B cell (primary cell): Measurements from ENCODE around the gene CACNA1D. TPM values are rescaled to one million over a fixed set of nuclear protein-coding genes. Genes with fewer than 3 reads are reported as not detected.

Experiments used
- ATAC-seq: fragments of 200-7000 bp; cut with Tn5 transposase; one replicate; pipeline ENCODE4 v1.10.0; 2021; ENCODE audit warnings: low read depth, mild to moderate bottlenecking, moderate number of reproducible peaks, moderate library complexity
- CTCF ChIA-PET: fragments of 350-600 bp; sonication (Branson Sonifier 250); formaldehyde crosslinking; loops from one replicate; lab custom pipeline; 2021; ENCODE audit warnings: antibody characterized with exemption, inconsistent platforms; lab: Charles Lee
- POLR2A ChIA-PET: fragments of 350-600 bp; sonication (Branson Sonifier 250); formaldehyde crosslinking; loops from one replicate; lab custom pipeline; 2021; ENCODE audit warnings: antibody characterized with exemption; lab: Charles Lee
- DNase-seq: peaks from one replicate; pipeline ENCODE4 v3.0.0; 2013
- H2AFZ ChIP-seq: 2 replicates; pipeline ENCODE4 v1.6.1; 2012; ENCODE audit warnings: mild to moderate bottlenecking, low read depth, low read length; ENCODE audit not compliant: insufficient read depth, poor library complexity, severe bottlenecking
- H3K27ac ChIP-seq, 2 donors: 1 replicate in 1 of 2; 2 replicates in 1 of 2; pipeline ENCODE4 v1.5.1; 2012 to 2013; ENCODE audit warnings: low read length in 2 of 2, mild to moderate bottlenecking in 2 of 2, moderate library complexity in 1 of 2
- H3K27me3 ChIP-seq, 4 experiments: fragments of 200-600 bp in 1 of 4; sonication (generic) in 1 of 4; replicated peaks in 1 of 4; 1 replicate in 2 of 4; 2 replicates in 2 of 4; pipeline versions ENCODE4 v1.6.1 to v1.7.0; 2013 to 2016; ENCODE audit warnings: low read length in 3 of 4, mild to moderate bottlenecking in 2 of 4, mixed read lengths in 1 of 4, moderate library complexity in 1 of 4; ENCODE audit not compliant: insufficient read depth in 4 of 4, control insufficient read depth in 3 of 4; ENCODE audit errors: control extremely low read depth in 1 of 4
- H3K36me3 ChIP-seq, 2 experiments: replicated peaks in 1 of 2; 1 replicate in 1 of 2; 2 replicates in 1 of 2; pipeline versions ENCODE4 v1.6.1 to v1.7.1; 2013; ENCODE audit warnings: low read length in 1 of 2; ENCODE audit not compliant: insufficient read depth in 2 of 2, control insufficient read depth in 1 of 2; ENCODE audit errors: control extremely low read depth in 1 of 2, extremely low read depth in 1 of 2
- H3K4me1 ChIP-seq, 2 donors: fragments of 200-600 bp in 1 of 2; sonication (generic) in 1 of 2; 1 replicate in 1 of 2; 2 replicates in 1 of 2; pipeline versions ENCODE4 v1.5.1 to v1.6.1; 2013 to 2017; ENCODE audit warnings: low read length in 2 of 2; ENCODE audit not compliant: control insufficient read depth in 2 of 2, insufficient read depth in 2 of 2
- H3K4me2 ChIP-seq: replicated peaks from 2 replicates; pipeline ENCODE3; 2012; ENCODE audit warnings: mild to moderate bottlenecking, low read depth, low read length; ENCODE audit not compliant: poor library complexity, severe bottlenecking
- H3K4me3 ChIP-seq, 5 experiments: fragments of 200-600 bp in 1 of 5; sonication (generic) in 1 of 5; 1 replicate in 3 of 5; 2 replicates in 2 of 5; pipeline versions ENCODE4 v1.5.1 to v1.7.0; 2011 to 2016; ENCODE audit warnings: low read length in 4 of 5, mild to moderate bottlenecking in 4 of 5, low read depth in 2 of 5, control low read depth in 1 of 5, moderate library complexity in 1 of 5; ENCODE audit not compliant: insufficient read depth in 1 of 5; ENCODE audit errors: control extremely low read depth in 1 of 5, extremely low read depth in 1 of 5
- H3K79me2 ChIP-seq: fragments of 200-600 bp; sonication (generic); one replicate; pipeline ENCODE4 v1.6.0; 2016; ENCODE audit warnings: low read length; ENCODE audit not compliant: control insufficient read depth, insufficient read depth
- H3K9ac ChIP-seq: fragments of 200-600 bp; sonication (generic); 2 replicates; pipeline ENCODE4 v1.6.1; 2017; ENCODE audit warnings: mild to moderate bottlenecking, low read length, moderate library complexity
- H3K9me3 ChIP-seq, 3 donors: one replicate each; pipeline versions ENCODE4 v1.6.1 to v1.7.1; 2013; ENCODE audit warnings: low read length in 2 of 3; ENCODE audit not compliant: control insufficient read depth in 2 of 3, insufficient read depth in 1 of 3; ENCODE audit errors: control extremely low read depth in 1 of 3
- H4K20me1 ChIP-seq: 2 replicates; pipeline ENCODE4 v1.6.0; 2012; ENCODE audit warnings: mild to moderate bottlenecking, low read length; ENCODE audit not compliant: insufficient read depth, control insufficient read depth, poor library complexity, severe bottlenecking
- H3K27ac Mint-ChIP-seq: one replicate; pipeline ENCODE4 v1.8.0; 2021; ENCODE audit warnings: mixed read lengths
- H3K27me3 Mint-ChIP-seq: one replicate; pipeline ENCODE4 v1.8.0; 2021; ENCODE audit warnings: mixed read lengths
- H3K4me1 Mint-ChIP-seq: one replicate; pipeline ENCODE4 v1.8.0; 2021; ENCODE audit warnings: mixed read lengths
- H3K4me3 Mint-ChIP-seq: one replicate; pipeline ENCODE4 v1.8.0; 2021; ENCODE audit warnings: mixed read lengths
- H3K9me3 Mint-ChIP-seq: one replicate; pipeline ENCODE4 v1.8.0; 2022; ENCODE audit warnings: mixed read lengths; ENCODE audit not compliant: insufficient read depth
- EZH2 ChIP-seq: IDR thresholded peaks from 2 replicates; pipeline ENCODE4 v1.6.1; 2012; ENCODE audit warnings: borderline replicate concordance, low read depth, mild to moderate bottlenecking, moderate library complexity, low read length; ENCODE audit not compliant: insufficient read depth, poor library complexity, severe bottlenecking
- WGBS: methylation state at CpG from one replicate; pipeline ENCODE4 v1.1.5; 2013; ENCODE audit warnings: missing lambda C conversion rate; ENCODE audit not compliant: insufficient coverage; 5-methylcytosine and 5-hydroxymethylcytosine counted together
- intact Hi-C: fragments of 100-400 bp; cut with micrococcal nuclease; formaldehyde crosslinking; loops from one replicate; pipeline ENCODE4 v1.10.0; 2022
- polyA plus RNA-seq: library from polyadenylated mRNA; depleted of rRNA; stranded (reverse); fragments of >200 nt; gene quantifications from 2 replicates; pipeline ENCODE4 v1.2.3, GENCODE V29; 2012
- total RNA-seq, 2 donors: library from RNA; stranded (reverse); fragments of 120-200 nt in 1 of 2; gene quantifications; 1 replicate in 1 of 2; 2 replicates in 1 of 2; pipeline versions ENCODE4 v1.2.3 to v1.2.4, GENCODE V29; 2013 to 2022
- TF ChIP-seq, protein P1 (sequence below): fragments of 200-600 bp; IDR thresholded peaks from one replicate; pipeline ENCODE4 v1.8.0; 2022; ENCODE audit warnings: antibody characterized with exemption, mild to moderate bottlenecking

CACNA1D gene
- total and polyA plus RNA-seq, 2 donors (not counting 1 experiment from before 2014, with no cell fraction given) = 0.06 to 0.07 TPM

DNA sequence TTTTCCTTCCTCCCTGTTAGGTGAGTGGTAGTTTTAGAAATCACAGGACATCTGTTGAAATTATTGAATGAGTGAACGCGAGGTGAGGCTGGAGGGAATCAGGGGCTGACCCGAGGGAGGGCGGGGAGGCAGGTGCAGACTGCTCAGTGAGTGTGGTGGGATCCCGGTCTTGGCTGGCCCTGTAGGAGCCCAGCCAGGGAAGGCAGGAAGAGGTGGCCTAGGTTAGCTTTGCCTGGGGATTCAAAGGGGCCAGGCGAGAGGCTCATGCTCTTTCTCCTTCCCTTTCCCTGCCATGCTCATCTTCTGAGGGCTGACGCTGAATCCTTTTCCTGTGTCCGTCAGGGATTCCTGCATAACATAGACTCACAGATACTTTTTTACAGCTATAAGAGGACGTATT lies 15.1 kb downstream of the CACNA1D start:
- peaks cover 0 to 10% (median 4%) of the 10 kb centered on the region in 4 experiments for H3K27me3 ChIP-seq
- Mint-ChIP-seq H3K9me3 (no peaks in the 10 kb centered on the region), H3K4me3 (no peak overlapping the region), H3K27ac (no peak overlapping the region), H3K27me3 (peaks cover 43% of the 10 kb centered on the region), H3K4me1 (no peaks in the 10 kb centered on the region)
- no peak overlapping the region for H3K9ac ChIP-seq
- H4K20me1 ChIP-seq = no peaks in the 10 kb centered on the region
- H3K4me2 ChIP-seq = no peak overlapping the region
- intact Hi-C loops = no loop called here
- H3K9me3 ChIP-seq = no peaks in the 10 kb centered on the region
- TF ChIP-seq, protein P1, sequence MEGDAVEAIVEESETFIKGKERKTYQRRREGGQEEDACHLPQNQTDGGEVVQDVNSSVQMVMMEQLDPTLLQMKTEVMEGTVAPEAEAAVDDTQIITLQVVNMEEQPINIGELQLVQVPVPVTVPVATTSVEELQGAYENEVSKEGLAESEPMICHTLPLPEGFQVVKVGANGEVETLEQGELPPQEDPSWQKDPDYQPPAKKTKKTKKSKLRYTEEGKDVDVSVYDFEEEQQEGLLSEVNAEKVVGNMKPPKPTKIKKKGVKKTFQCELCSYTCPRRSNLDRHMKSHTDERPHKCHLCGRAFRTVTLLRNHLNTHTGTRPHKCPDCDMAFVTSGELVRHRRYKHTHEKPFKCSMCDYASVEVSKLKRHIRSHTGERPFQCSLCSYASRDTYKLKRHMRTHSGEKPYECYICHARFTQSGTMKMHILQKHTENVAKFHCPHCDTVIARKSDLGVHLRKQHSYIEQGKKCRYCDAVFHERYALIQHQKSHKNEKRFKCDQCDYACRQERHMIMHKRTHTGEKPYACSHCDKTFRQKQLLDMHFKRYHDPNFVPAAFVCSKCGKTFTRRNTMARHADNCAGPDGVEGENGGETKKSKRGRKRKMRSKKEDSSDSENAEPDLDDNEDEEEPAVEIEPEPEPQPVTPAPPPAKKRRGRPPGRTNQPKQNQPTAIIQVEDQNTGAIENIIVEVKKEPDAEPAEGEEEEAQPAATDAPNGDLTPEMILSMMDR = no peak
- TF ChIP-seq EZH2 = no peak
- H3K36me3 ChIP-seq = no peaks in the 10 kb centered on the region
- POLR2A ChIA-PET = no interaction called here
- no peak overlapping the region for H3K4me3 ChIP-seq
- no peak overlapping the region for H2AFZ ChIP-seq
- H3K4me1 ChIP-seq = no peaks in the 10 kb centered on the region
- DNase-seq (no peak), ATAC-seq (no peak)
- H3K79me2 ChIP-seq = no peaks in the 10 kb centered on the region
- H3K27ac ChIP-seq = no peak overlapping the region
- CTCF ChIA-PET = no interaction called here
- WGBS = 91% methylated on average over 6 of the region's 9 CpGs

DNA sequence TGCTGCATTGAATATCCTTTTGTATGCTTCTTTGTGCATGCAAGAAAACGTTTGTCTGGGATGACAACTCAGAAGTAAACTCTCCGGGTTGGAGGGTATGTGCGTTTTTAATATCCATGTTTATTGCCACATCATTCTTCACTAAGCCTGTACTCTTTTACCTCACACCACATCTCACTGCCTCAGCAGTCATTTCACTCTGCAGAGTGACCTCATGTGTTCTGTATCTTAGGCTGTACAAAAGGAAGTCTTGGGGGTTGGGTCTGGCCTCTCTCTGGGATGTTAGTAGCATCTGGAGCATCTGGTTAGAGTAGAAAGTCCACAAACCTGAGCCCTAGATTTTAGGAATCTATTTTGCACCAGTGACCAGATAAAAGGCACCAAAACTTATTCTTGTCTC lies 16.1 kb downstream of the CACNA1D start:
- no peak for ATAC-seq
- no CpG with 5 or more reads among the region's 3 CpGs for WGBS
- no peaks in the 10 kb centered on the region for H3K4me1 Mint-ChIP-seq

More for the DNA sequence above, 16.1 kb downstream of the CACNA1D start:
- no peak overlapping the region for H3K4me3 ChIP-seq
- Mint-ChIP-seq H3K4me3 (no peak overlapping the region), H3K27ac (no peak overlapping the region), H3K27me3 (peaks cover 40% of the 10 kb centered on the region), H3K9me3 (no peaks in the 10 kb centered on the region)
- DNase-seq = no peak
- H3K79me2 ChIP-seq = no peaks in the 10 kb centered on the region
- POLR2A ChIA-PET = no interaction called here
- H3K36me3 ChIP-seq = no peaks in the 10 kb centered on the region
- H3K9me3 ChIP-seq = no peaks in the 10 kb centered on the region
- TF ChIP-seq, protein P1 = no peak
- TF ChIP-seq EZH2 = no peak
- no peak overlapping the region for H3K27ac ChIP-seq
- intact Hi-C loops = no loop called here
- no peaks in the 10 kb centered on the region for H3K4me1 ChIP-seq
- no peaks in the 10 kb centered on the region for H4K20me1 ChIP-seq
- no peak overlapping the region for H3K9ac ChIP-seq
- H2AFZ ChIP-seq = no peak overlapping the region
- H3K27me3 ChIP-seq = peaks cover 0 to 10% (median 4%) of the 10 kb centered on the region in 4 experiments
- CTCF ChIA-PET = no interaction called here
- no peak overlapping the region for H3K4me2 ChIP-seq
